ENCODE measurements around the gene DDIAS. TPM values are rescaled to one million over a fixed set of nuclear protein-coding genes. Genes with fewer than 3 reads are reported as not detected.
A peak's percentile ranks its signal among the peaks of the same experiment; 100 is the strongest.
"Not testable (repeated sequence)": the region's sequence is repeated elsewhere in the genome, so short reads cannot be mapped to it uniquely, and the experiment has no call there.

The DDIAS gene
- total RNA-seq, 1 donor from 2014 or later = 10.8 TPM

DNA sequence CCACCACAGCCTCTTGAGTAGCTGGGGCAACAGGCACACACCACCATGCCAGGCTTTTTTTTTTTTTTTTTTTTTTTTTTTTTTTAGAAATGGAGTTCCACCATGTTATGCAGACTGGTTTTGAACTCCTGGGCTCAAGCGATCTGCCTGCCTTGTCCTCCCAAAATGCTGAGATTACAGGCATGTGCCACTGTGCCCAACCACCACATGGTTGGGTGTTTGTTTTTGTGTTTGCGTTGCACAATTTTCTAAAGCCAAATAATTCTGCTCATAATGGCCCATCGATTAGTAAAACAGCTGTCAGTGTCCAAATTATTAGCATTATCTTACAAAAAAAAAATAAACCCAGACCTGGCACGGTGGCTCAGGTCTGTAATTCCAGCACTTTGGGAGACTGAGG is 65.8 kb downstream of the DDIAS start:
- DNase-seq (ENCODE audit: low read depth, low spot score) = no peak

DNA sequence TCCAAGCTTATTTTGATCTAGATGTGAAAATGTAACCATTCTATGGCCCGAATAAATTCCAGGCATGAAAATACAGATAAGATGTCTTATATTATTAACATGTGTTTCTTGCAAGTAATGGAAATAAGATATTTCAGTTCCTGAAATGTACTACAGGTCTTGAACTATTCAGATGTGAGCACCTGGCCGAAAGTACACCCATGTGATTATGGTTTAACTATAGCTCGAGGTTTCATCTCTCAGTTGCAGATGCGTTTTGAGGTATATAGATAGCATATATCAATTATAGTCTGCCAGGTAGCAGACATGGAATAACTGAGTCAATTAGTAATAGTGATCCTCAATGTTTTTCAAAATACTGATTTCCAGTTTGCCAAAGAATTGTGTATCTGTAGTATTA is 68.3 kb downstream of the DDIAS start:
- no peak for DNase-seq (ENCODE audit: low read depth, low spot score)

DNA sequence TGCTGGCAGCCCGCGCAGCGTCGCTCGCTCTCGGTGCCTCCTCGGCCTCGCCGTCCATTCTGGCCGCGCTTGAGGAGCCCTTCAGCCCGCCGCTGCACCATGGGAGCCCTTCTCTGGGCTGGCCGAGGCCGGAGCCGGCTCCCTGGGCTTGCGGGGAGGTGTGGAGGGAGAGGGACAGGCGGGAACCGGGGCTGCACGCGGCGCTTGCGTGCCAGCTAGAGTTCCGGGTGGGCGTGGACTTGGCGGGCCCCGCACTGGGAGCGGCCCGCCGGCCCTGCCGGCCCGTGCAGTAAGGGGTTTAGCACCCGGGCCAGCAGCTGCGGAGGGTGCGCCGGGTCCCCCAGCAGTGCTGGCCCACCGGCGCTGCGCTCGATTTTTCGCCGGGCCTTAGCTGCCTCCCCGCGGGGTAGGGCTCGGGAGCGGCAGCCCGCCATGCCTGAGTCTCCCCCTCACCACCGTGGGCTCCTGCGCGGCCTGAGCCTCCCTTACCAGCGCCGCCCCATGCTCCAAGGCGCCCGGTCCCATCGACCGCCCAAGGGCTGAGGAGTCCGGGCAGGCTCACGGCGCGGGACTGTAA is 69.1 kb downstream of the DDIAS start:
- DNase-seq (ENCODE audit: low read depth, low spot score) = not testable (repeated sequence)

DNA sequence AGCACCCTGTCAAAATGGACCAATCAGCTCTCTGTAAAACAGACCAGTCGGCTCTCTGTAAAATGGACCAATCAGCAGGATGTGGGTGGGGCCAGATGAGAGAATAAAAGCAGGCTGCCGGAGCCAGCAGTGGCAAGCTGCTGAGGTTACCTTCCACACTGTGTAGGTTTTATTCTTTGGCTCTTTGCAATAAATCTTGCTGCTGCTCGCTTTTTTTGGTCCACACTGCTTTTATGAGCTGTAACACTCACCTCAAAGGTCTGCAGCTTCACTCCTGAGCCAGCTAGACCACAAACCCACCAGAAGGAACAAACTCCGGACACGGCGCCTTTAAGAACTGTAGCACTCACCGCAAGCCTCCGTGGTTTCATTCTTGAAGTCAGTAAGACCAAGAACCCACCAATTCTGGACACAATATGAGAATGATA is 70.0 kb downstream of the DDIAS start:
- not testable (repeated sequence) for DNase-seq (ENCODE audit: low read depth, low spot score)

DNA sequence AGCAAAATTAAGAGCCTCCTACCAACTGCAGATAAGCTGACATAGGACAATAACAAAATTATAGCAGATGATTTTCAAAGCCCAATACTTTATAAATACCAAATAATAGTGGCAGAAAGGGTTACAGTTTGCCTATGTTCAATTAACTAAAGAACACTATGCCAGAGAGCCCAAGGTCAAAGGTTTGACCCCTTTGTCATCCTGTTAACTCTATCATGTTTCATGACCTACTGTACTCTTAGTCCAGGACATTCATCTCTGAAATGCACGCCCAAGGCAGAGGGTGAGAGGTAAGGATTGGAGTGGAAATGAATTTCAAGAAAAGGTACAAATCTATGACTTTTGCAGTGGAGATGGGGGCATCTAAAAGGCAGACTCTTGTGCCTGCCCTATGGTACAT is 70.6 kb downstream of the DDIAS start:
- DNase-seq (ENCODE audit: low read depth, low spot score) = no peak

DNA sequence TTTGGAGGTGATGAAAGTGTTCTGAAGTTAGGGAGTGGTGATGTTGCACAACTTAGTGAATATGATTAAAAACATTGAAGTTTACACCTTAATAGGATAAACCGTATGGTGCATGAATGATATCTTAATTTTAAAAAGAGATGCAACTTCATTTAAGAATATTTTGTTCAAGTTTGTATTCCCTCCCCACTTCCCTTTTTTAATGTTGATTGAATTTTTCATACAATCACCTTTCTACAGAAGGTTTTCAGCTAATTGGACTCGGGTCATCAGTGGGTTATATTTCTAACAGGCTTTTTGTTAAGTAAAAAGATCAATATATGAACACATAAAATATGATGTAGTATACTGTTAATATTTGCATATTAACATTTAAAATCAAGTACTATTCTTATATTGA is 72.6 kb downstream of the DDIAS start:
- no peak for DNase-seq (ENCODE audit: low read depth, low spot score)

DNA sequence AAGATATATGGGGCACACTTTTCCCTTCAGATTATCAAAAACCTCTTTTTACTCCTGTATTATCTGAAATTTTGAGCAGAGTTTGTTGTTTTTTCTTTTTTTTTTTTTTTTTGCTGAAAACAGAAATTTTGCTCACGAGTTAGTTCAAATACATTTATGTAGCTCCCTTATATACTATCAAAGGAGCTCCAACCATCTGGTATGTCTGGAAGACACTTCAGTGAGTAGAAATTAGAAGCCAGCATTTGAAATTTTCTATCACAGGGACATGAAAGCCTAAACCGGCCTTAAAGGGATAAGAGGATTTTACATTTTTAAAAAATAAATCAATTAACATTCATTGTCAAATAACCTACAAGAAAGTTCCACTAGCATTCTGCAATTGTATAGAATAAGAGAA is 73.3 kb downstream of the DDIAS start:
- no peak for DNase-seq (ENCODE audit: low read depth, low spot score)

DNA sequence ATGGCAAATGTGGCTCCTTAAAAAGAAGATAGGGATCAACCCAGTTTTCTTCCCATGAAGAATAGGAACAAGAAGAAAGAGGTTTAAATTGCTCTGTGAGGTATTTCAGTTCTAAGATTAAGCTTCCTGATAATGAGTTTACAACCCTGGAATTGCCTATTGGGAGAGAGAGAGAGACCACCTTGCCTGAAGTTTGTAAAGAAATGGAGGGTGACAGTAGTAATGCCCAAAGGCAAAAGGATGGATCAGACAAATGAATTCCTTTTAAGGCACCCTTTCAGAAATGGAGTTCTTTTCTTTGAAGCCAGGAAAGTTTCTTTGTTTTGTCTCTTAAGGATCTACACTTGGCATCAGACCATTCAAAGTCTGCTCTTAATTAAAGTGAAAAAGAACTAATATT is 74.3 kb downstream of the DDIAS start:
- DNase-seq (ENCODE audit: low read depth, low spot score) = no peak

DNA sequence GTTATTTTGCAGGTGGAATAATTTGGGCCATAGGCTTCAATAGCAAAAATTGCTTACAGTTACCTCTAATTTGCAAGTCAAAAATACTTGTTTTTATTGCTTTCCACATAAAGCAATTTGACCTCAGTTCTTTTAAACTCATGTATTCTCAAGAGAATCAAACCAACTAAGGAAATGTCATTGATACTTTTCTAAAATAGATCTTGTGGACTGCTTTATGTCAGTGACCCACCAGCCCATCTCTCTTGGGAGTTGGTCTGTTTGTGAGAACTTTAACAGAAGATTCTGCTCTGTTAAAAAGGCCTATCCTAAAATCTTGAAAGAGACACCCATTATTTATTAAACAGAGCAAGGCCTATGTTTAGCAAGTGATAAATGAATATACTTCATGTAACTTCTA is 75.2 kb downstream of the DDIAS start:
- no peak for DNase-seq (ENCODE audit: low read depth, low spot score)

DNA sequence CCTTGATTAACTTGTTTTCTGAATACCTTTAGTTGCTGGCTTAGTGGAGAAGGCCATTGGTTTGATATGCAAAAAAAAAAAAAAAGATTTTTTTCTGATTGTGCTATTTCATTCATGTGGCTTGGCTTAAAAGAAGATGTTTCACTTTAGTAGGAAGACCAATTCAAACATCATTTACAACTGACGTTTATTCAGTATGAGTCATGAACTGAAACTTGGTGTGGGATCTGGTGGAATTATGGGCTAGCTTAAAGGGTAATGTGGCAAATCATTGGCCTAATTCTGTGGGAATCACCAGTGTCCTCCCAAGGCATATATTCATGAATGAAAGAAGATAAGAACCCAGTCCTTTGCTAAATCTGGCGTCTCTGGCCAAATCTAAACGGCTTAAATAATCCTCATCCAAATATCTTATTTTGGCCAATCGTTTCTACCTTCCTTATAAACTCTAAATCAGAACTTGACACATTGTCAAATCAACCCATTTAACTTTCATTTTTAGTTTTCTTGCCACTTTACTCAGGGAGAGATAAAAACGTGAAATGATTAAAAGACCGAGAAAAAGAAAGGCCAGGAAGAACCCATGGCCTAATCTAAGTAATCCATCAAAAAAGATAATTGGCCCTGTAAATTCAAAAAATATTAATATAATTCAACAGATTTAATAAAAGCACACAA is 77.0 kb downstream of the DDIAS start:
- DNase-seq (ENCODE audit: low read depth, low spot score) = no peak

DNA sequence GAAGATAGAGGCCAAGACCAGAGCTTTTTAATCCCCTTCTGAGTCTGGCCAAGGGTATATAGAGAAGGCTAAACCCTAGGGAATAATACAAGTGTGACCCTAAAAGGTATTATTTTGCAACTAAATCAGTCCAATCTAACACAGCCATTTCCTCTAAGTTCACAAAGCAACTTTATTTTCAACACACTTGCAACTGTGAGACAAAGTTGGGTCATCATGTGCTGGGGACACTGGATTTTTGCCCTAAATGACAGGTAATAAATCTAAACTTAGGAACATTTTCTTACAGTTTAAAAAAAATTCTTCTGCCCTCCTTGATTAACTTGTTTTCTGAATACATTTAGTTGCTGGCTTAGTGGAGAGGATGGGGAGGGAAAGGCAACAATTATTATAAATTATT is 78.3 kb downstream of the DDIAS start:
- no peak for DNase-seq (ENCODE audit: low read depth, low spot score)

DNA sequence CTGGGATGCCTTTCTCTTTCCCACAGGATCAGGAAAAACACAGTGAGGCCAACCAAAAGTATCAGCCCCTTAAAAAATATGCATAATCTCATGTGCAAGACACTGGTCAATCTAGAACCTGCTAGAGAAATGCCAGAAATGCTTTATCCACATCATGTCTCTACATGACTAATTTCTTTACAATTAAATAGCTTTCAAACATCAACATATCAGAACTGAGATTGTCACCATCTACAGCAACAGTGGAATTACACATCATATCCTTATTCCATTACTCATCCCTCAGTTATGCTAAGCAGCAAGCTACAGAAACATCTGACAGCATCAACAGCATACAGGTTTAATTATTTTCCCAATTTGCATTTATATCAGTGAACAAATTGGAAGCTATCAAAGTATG is 78.8 kb downstream of the DDIAS start:
- peak; percentile 78 for DNase-seq (ENCODE audit: low read depth, low spot score)

DNA sequence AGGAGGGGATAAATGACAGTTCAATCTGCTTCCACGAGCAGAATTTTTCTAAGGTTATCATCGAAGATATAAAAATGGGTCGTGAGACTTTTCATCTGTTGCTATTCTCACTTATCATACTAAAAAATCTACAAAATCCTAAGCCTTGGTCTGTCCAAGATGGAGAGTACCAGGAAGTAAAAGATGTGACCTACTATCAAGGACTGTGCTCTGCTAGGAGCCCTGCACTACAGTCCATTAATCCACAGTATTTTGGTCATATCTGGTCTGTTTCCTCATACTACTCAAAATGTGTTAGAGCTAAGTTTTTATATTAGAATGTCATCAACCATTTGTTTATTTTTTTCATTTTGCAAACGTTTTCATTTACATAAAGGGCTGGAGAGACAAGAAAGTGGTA is 79.4 kb downstream of the DDIAS start:
- no peak for DNase-seq (ENCODE audit: low read depth, low spot score)

DNA sequence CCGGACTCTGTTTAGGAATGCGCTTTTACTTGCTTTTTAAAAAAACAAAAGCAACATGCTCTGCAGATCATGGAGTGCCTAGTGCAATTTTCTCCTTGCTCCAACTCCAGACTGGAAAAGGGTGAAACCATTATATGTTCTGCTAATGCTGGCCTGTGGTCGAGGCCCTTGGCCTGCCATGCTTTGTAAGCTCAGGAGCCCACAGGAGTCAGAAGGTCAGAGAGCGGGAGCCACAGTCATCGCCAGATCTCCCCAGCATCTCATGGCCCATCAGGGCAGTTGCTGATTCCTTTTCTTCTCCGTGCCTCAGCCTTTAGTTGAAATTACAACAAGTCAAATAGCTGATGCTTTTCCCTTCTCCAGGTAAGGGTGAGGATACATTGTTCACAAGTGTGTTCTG is 80.3 kb downstream of the DDIAS start:
- DNase-seq (ENCODE audit: low read depth, low spot score) = no peak

Other genes with a start within 250 kb of the DDIAS start
- 0.04 and 0.13 TPM in 2 replicates for gene FAM181B, start 167.9 kb upstream of the DDIAS start, total RNA-seq
- 144 and 271 TPM in 2 replicates for gene PRCP, start 1.3 kb upstream of the DDIAS start, total RNA-seq
- 14.8 and 20.1 TPM in 2 replicates for gene RAB30, start 170.2 kb downstream of the DDIAS start, total RNA-seq